ENCODE data around the gene MICAL2.

MICAL2 gene

DNA sequence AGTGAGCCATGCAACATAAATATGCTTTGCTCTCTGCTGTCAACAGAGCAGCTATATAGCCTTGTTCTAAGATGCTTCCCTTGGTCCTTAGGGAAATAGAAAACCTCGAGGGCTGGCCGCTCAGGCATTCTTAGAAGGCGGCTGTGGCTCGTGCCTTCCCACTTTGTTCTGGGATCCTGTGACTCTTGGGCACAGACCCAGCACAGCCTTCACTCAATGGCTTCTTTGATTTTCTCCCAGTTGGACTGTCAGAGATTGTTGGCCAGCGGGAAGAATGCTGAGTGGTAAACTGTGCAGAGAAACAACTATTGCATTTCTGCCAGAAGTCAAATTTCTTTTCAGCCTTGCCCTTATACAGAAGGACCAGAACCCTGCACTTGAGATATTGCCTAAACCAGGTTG is 9.5 kb upstream of the MICAL2 start:
- DNase-seq = no peak

DNA sequence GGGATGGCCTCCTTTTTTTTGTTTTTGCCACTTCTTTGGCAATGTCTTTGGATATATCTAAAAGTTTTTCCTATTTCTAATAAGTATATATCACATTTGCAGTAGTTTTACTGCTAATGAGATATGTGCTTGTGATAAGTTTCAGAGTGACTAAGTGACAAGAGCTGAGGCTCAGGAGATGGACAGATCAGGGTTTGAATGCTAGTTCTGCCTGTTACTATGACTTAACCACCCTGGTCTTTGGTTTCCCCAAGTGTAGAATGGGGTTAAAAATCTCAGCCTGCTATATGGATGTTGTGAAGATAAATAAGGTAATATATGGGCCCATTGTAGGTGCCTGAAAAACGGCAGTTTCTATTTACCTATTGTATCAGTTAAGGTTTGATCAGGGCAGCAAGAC is 9.1 kb upstream of the MICAL2 start:
- DNase-seq = no peak

DNA sequence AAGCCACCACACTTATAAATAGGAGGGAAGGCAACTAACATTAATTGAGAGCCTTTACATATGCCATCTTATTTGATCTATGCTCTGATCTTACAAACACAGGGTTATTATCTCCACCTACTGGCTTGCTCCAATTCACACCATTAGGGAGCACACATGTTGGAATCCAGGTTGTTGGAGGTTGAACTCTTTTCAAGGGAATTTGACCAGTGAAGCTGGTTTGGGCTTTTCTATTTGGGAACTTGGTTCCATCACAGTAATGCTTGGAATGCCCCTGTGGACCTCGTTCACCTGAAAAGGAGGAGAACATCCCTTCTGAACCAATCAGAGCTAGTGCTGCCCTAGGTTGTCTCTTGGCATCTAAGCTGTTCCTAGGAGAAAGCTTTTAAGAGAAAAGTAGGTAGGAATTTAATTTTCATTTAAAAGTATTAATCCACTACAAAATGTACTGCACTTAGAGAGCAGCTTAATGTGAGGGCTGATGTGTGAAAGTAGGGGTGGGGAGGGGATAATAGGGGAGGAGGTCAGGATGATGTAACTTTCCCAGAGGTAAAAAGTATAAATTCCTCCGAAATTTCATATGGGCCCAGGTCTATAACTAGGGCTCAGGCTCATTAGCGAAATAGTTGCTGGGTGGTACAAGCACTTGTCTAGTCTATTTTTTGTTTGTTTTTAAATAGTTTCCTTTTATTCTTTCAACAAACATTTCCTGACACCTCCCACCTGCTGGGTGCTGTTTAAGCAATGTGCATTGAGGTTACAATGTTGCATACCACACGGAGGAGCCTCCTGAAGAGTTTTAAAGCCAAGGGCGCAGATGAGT is 7.6 kb upstream of the MICAL2 start:
- no peak for DNase-seq

DNA sequence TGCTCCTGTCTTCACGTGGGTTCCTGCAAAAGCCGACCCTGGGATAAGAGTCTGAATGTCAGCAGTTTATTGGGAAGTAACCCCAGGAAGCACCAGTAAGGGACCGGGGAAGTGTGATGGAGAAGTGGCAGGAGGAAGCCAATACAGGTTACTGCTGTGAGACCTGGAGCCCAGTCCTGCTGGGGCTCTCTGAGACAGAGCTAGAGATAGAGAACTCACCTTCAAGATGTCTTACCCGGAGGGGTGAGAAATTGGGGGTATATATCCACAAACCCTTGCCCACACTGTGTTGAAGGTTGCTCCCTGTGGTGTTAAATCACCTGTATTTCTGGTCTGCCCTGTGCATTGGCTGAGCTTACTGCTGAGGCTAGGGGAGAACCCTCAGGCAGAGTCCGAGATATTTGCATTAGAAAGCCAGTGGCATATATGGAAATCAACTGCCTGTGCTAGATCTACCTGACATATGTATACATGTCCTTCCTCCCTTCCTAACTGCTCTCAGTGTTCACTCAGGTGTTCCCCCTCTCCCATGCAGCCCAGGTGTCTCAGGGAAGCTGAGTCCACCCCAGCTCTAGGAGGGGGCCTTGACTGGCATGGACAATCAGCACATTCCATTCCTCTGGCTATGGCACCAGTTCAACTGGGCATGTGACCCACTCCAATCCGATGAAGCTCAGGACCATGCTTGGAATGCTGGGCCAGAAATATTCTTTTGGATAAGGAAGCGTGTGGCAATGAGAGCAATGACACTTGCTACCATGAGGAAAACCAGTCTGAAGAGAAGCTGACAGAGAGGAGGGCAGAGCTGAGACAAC is 6.8 kb upstream of the MICAL2 start:
- no peak for DNase-seq

DNA sequence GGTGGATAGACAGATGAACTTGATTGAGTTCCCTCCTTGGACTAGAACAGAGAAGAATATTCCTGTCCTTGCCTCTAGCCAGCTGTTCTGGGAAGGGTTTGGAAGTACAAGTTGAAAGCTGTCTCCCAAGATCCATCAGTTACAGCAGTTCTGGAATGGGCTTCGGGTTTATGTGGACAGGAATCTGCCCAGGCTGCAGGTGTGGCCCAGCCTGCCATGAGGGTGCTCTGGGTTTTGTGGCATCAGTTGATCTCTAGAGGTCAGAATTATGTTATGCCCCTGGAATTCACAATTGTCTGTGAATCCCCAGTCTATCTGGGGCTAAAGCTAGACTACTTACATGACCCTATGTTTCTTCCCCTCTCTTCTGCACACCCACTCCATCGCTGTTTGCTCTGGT is 4.9 kb upstream of the MICAL2 start:
- no peak for DNase-seq

DNA sequence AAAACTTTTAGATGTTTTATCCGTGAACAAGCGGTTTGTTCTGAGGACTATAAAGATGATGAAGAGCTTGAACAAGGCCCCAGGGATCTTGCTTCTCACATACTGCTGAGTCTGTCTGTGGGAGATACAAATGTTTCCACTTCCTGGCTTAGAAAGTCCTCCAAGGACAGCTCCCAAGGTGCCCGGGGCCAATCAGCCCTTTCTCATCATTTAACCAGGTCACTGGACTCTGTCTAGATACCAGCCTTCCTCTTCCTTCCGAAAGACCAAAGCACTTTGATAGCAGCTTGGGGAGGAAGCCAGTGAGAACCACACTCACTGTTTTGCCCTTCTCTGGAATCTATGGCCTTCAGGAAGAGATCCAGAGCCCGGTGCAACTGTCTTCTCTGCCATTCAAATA is 4.3 kb upstream of the MICAL2 start:
- DNase-seq = no peak

DNA sequence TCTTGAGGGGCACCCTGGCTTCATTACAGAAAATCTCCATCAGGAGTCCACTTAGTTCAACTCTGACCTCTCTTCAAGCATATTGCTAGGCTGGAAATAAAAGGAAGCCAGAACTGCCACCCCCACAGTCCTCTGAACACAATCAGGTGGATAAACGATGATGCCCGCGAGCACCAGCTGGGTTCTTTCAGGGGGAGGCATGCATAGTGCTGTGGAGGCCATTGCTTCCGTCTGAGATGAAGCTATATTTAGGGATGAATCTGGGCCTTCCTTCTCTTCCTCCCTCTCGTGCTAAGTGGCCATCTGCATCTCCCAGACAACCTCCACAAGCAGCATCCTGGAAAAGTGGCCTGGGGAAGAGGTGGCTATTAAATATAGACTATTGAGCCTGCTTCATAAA is 3.9 kb upstream of the MICAL2 start:
- no peak for DNase-seq

DNA sequence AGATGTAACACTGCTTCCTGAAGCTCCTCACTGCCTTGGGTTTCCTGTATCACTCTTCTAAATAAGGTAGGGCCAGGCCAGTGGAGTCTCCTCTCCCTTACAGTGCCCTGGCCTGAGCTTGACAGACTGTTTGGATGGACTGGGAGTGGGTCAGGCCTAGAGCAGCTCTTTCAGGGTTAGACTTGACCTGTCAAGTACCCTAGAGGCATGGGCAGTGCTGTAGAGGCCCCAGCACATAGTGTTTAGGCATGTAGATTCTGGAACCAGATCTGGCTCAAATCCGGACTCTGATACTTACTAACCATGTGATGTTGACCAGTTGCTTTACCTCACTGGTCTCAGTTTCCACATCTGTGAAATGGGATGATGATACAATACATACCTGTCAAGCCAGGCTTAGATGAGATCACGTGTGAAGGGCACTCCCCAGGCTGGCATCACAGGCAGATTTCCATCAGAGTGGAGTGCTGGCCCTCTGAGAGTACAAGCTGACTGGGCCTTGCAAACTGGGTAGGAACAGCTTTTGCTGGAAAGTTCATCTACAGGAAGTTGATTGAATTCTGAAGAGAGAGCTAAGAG is 1.4 kb upstream of the MICAL2 start:
- no peak for DNase-seq

DNA sequence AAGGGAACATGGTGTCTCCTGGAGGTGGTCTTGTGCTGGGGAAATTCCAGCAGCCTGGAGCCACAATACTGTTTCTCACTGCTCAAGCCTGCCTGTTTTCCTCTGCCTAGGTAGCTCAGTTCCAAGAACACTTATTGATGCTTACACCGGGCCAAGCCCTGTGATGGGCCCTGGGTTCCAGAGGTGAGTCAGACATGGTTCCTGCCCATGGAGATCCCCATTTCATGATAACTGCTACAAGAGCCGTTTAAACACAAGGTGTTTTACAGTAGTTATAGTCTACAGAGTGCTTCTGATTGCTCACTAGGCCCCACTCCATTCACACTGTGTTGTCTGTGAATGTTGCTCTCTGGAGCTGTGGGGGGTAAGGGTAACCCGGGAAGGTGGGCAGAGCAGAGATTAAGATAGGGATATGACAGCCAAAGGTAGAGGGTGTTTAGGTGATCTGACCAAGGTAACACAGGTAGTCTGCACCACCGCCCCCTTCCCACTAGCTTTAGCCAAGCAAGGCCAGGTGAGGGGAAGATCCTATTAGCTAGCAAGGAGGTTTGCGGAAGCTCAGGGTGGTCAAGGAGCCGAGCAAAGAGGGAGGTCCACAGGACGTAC is 696 bp upstream of the MICAL2 start:
- no peak for DNase-seq

DNA sequence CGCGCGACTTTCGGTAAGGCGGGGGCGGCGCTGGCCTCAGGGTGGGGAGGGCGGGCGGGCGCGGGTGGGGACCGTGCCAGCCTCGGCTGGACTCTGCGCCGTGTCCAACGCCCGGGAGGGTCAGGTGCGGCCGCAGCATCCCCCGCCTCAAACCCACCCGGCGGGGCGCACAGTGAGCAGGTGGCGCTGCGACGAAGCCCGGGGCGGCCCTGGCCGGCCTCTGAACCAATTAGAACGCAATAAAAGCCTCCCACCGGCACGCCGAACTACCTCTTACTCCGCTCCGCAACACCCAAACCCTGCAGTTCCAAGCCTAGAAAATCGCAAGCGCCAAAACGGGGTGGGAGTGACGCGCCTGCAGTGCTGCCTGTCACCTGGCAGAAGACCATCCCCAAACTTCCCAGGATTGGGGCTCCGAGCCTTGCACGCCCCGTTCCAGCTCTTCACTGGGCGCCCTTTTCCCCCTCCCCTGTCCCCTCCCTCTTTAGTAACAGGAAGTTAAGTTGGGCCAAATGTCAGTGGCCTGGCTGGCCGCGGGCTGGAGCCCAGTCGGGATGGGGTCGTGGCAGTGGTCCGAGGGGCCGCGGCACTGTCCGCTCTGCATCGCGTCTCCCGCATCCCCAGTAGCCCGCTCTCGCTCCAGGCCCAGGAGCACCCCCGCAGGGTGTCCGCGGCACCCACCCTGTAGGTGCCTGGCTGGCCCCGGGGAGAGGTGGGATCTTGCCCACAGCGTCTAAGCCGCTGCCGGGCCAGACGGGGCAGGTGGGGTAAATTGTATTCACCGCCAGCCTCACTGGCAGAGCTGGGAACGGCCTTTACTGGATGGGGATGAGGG is 541 bp downstream of the MICAL2 start:
- no peak for DNase-seq

DNA sequence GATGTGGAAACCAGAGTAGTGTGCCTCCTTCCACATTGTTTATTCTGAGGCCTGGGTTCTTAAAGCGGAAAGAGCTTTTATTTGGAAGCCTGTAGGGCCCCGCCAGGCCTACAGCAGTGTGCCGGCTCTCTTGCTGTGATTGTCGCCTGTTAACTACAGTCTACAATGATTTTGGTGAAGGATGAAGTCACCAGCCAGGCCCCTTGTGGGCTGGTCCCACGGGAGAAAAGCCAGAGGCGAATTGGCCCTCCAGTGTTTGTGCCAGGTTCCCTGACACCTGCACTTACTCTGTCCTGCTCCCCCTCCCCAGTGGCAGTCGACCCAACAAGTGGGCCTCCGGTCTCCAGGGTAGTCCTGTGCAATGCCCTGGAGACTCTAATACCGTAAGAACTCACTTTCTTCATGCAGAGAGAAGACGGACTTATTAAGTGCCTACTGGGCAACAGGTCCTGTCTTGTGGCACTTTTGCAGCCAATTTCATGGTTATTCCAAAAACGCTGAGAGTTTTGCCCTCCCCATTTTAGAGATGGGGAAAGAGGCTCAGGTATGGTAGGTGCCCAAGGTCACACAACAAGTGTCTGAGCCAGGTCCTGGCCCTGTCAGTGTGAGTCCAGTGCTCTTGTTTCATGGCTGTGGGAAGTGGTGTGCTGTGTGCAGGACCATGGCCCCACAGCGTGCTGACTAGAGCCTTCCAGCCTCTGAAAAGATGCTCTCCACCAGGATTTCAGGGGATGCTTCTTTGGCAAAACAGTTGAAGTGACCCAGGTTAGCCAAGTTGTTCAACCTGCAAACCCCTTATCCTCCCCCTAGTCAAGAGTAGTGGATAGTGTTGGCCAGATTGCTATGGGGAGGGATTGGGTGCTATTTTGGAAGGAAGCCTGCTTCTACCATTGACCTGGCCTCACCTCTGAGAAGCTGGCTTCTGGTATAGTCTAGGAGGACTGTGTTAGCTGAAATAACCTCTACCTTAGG is 1.4 kb downstream of the MICAL2 start:
- peak; percentile 21 for DNase-seq

DNA sequence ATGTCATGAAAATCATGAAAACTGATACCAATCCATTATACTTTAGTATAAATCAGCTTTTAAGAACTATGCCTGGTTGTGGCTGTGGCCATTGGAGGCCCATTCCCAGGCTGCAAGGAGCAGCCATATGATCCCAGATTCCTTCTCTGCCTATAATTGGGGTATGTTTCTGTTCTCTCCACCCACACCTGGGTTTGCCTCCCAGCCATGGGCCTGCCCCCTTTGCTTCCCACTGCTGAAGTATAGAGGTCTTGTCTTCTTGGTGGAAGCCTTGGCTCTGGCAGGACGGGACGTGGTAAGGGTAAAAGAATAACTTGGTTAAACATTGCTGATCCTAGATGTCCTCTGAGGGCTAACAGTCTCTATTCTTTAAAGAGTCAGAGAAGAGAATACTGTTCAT is 2.4 kb downstream of the MICAL2 start:
- peak; percentile 49 for DNase-seq

DNA sequence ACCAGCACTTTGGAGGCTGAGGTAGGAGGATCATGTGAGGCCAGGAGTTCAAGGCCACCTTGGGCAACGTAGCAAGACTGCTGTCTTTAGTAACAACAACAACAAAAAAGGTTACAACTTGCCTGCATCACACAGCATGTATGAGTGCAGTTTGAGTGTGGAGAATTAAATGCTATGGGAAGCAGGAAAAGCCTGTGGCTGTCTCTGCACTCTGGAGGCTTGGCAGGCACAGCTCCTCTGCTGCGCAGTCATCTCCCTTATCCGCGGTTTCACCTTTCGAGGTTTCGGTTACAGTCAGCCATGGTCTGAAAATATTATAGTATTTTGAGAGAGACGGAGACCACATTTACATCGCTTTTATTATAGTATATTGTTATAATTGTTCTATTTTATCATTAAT is 2.9 kb downstream of the MICAL2 start:
- DNase-seq = no peak

DNA sequence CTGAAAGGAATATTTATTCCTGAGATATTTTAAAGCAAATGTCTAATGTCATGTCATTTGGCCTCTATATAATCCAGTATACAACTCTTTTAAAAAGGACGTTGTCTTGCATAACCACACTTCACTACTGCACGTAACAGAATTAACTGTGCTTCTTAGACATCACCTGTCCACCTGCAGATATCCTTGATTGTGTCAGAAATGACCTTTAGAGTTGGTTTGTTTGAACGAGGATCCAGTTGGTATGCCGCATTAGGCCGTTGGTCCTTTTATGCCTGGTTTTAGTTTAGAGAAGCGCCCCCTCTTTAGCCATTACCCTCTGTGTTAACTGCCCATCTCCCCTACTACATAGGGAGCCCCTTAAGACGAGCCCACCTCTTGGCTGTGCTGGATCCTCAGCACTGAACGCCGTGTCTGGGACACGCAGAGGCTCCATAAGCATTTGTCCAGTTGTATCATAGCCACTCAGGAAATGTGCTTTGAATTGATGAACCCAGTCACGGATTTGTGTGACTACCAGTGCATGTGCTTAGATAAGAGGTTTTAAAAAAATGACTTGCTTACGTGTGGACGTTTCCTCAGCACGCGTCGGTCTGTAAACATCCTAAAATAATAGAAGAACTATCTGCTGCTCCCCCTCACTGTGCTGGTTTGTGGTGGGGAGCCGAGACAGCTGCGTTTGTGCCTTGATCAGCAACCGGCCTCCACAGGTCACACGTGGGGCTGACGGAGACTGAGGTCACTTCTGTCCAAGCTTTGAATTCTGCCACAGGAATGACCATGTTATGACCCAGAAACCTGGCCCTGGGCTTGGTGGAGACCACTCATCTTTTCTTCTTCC is 4.0 kb downstream of the MICAL2 start:
- no peak for DNase-seq

DNA sequence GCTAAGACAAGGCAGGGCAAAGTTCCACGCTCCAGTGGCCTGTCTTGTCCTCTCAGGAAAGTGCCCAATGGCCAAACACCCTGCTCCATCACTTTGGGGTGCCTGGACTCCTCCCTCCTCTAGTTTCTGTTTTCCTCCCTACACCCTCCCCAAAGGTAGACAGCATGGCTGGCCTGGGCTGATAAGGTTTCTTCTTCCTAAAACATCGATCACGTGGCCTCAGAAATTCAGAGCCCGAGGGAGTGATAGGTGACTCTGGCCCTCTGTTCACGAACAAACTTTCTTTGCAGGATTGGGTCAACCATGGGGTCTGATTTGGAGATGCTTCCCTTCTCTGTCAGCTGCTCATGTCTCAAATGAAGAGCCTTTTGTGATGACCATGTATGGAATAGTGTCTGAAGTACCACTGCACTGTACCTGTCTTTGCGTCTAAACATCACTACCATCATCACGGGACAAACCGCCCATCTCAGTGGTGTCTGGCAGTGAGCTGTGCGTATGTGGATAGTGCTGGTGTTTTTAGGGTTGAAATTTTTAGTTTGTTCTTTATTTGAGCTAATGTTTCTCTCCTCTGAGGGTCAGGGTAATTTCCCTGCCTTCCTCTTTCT is 6.1 kb downstream of the MICAL2 start:
- no peak for DNase-seq

DNA sequence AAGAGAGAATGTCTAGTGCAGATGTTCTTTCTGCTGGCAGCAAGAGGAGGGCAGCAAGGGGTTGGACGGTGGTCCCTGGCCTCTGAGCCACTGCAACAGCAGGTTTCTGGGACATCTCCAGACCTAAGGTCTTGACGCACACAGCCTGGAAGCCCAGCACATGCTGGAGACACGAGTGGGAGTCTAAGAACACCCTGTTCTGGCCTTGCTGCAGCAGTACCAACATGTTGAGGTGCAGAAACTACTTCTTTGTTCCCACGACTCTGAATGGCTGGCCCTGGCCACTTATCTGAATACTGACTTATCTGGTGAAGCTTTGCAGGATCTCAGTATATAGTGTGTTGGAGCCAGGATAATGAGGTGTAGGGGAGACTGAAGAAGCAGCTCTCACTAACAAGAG is 6.8 kb downstream of the MICAL2 start:
- no peak for DNase-seq

DNA sequence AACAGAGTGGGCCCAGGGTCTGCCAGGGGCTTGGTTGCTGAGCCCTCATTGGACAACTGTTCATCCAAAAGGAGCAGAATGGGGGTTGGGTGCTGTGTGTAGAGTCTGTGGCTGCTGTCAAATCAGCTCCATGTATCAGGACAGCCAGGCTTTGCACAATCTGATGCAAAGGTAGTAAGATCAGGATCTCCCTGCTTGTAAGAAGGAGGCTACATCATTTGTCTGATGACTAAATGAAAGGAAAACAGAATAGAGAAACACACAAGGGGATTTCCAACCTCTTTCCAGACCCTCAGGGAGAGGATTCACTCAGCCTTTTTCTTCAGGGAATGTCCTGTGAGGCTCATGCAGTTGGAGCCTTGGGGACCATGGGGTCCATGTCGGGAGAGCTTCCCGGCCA is 7.2 kb downstream of the MICAL2 start:
- peak; percentile 30 for DNase-seq

DNA sequence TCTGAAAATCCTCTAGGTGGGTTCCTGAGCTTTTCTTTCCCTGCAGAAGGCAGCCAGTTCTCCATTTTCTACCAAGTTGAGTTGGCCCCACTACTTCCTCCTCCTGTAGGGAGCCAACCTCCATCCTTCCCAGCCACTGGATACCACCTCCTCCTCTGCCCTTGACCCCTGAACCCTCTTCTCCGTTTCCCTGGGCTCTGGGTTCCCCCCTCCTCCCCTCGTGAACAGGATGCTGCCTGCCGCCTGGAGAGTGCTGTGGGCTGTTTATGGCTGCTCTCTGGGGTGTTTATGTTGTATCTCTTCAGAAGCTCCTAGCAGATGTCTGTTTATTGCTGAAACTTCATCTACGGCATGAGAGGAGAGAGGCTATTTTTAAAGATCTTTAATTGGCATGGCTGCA is 8.6 kb downstream of the MICAL2 start:
- no peak for DNase-seq

DNA sequence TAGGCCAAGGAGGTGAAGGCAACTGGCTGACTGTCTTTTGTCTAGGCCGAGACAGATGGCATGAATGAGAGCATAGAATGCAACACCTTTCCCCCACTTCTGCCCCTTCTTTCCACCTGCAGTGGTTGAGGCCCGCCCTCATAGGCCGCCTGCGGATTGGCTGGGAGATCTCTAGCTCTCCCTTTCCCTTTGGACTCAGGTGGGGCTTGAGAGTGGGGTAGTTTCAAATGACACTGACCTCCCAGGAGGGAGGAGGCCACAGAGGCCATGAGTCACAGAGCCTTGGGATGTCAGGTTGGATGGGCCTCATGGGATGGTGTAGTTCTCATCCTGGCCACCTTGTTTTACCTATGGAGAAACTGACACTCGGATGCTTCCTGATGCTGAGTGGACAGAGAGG is 9.1 kb downstream of the MICAL2 start:
- no peak for DNase-seq

Data from kidney glomerular epithelial cell (primary cell).